Spinal cord (tissue), 10 donors: ENCODE data around the gene FAM200B. TPM values are rescaled to one million over a fixed set of nuclear protein-coding genes. Genes with fewer than 3 reads are reported as not detected.

ENCODE experiments used
- DNase-seq, 6 donors: peaks; one replicate each; pipeline versions ENCODE4 v3.0.0 to v3.0.0-alpha.2; 2013 to 2015; ENCODE audit warnings: low spot score in 6 of 6, low read depth in 4 of 6
- H3K27ac ChIP-seq: one replicate; pipeline ENCODE4 v1.5.1; 2013; ENCODE audit warnings: low read depth, low read length, control low read depth
- H3K27me3 ChIP-seq: one replicate; pipeline ENCODE4 v1.6.1; 2013; ENCODE audit warnings: low read length; ENCODE audit not compliant: control insufficient read depth, insufficient read depth
- H3K36me3 ChIP-seq: one replicate; pipeline ENCODE4 v1.6.1; 2013; ENCODE audit warnings: low read length; ENCODE audit not compliant: control insufficient read depth, insufficient read depth
- H3K4me1 ChIP-seq: one replicate; pipeline ENCODE4 v1.6.1; 2013; ENCODE audit warnings: low read length; ENCODE audit not compliant: control insufficient read depth, insufficient read depth
- H3K4me3 ChIP-seq: one replicate; pipeline ENCODE4 v1.5.1; 2013; ENCODE audit warnings: low read depth, low read length, control low read depth
- H3K9me3 ChIP-seq: one replicate; pipeline ENCODE4 v1.6.1; 2013; ENCODE audit warnings: low read length; ENCODE audit not compliant: control insufficient read depth, insufficient read depth
- whole genome bisulfite sequencing: methylation state at CpG from one replicate; pipeline ENCODE4 v1.1.5; 2013; ENCODE audit warnings: missing lambda C conversion rate; ENCODE audit not compliant: insufficient coverage; 5-methylcytosine and 5-hydroxymethylcytosine counted together
- long read RNA-seq, 4 donors: transcript quantifications; one replicate each; lab custom pipeline, GENCODE V29; 2026
- polyA plus RNA-seq, 2 donors: library from polyadenylated mRNA; unstranded; fragments of 120-200 nt; gene quantifications; one replicate each; pipeline ENCODE4 v1.2.1, GENCODE V29; 2013; ENCODE audit not compliant: insufficient read length in 2 of 2
- total RNA-seq, 2 donors: library from RNA; depleted of rRNA in 1 of 2; stranded (reverse); fragments of 120-200 nt in 1 of 2; fragments of >200 nt in 1 of 2; gene quantifications; one replicate each; pipeline versions ENCODE4 v1.2.3 to v1.2.4, GENCODE V29; 2013 to 2014
- donor health status: healthy.

Gene FAM200B
- total RNA-seq: 10 to 100 TPM; 42.7 to 81.3 TPM
- 10 to 100 TPM; 57.5 to 71.9 TPM for polyA plus RNA-seq
- long read RNA-seq, donor 1, full-length matches to known transcripts: 35 of 45 reads
- long read RNA-seq, donor 1, partial matches to known transcripts: 10 of 45 reads
- long read RNA-seq, donor 1, other reads (novel, unspliced or antisense): 0 of 45 reads
- long read RNA-seq, donor 2, full-length matches to known transcripts: 10 of 10 reads
- long read RNA-seq, donor 2, partial matches to known transcripts: 0 of 10 reads
- long read RNA-seq, donor 2, other reads (novel, unspliced or antisense): 0 of 10 reads
- long read RNA-seq, donor 3, full-length matches to known transcripts: 16 of 16 reads
- long read RNA-seq, donor 3, partial matches to known transcripts: 0 of 16 reads
- long read RNA-seq, donor 3, other reads (novel, unspliced or antisense): 0 of 16 reads
- long read RNA-seq, donor 4, full-length matches to known transcripts: 35 of 40 reads
- long read RNA-seq, donor 4, partial matches to known transcripts: 5 of 40 reads
- long read RNA-seq, donor 4, other reads (novel, unspliced or antisense): 0 of 40 reads

DNA sequence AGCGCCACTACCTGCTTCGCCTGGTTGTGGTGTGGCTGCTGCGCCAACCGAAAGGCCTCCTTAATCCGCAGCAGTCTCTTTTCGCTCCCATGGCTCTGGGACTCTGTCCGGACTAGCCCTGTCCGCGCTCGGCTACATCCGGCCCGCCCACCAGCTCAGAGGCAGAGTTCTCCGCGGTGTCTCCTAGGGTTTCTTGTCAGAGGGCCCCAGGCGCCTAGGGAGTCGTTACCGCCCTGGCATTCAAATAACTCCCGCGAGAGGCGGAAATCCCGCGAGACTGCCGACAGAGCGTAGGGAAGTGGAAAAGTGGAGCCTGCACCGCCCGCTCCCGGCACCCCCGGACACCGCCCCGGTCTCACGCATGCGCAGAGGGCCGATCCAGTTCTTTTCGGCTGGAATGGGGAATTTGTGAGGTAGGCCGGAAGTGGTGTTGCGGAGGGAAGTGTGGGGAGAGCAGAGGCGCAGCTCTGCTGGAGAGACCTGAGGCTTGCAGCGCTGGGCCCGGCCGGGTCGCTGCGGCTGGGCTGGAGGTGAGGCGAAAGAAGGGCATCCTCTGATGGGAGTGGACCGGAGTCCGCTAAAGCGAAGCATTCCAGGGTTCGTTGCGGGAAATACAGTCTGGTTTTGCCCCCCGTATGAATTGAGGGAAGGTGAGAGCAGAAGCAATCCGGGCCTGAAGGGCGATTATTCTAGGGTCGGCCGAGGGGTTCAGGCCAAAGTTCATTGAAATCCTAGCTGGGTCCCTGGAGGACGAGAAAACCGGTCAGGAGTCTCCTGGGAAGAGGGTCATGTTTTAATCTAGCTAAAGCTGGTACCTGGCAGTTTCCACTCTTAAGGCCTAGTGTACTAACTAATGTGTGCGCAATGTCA is at the start of gene FAM200B:
FAM200B (plus strand) TSS at position 456 of the 870 bp plus-strand sequence. CDS start 5,151 bp downstream, outside the sequence.
- WGBS: under 1% methylated on average over 55 of the region's 56 CpGs
- Histone ChIP-seq H3K4me1 (peaks cover 5% of the 10 kb centered on the region), H3K27ac (peak within 1 kb of the TSS; percentile 89), H3K27me3 (no peaks in the 10 kb centered on the region), H3K36me3 (no peaks in the 10 kb centered on the region), H3K9me3 (no peaks in the 10 kb centered on the region), H3K4me3 (peak within 1 kb of the TSS; percentile 77)
- peak; percentile 94 to 100 (median 97) for DNase-seq

DNA sequence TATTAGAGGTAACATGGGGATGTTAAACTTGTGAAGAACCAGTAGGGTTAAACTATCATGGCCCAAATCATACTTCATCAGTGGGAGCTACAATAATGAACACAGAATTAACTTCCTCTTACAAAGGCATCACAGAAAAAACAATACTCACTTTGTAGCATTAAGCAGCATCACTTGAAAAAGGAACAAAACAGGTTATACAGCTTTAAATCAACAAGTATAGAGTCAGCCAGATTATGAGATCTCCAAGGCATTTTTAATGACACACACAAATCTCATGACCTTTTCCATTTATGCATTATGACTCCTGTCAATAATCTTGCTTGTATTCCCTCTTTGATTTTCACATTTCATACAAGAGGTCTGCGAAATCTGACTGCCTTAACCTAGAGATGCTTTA is 44.8 kb upstream of the FAM200B start:
- Histone ChIP-seq H3K9me3 (no peaks in the 10 kb centered on the region), H3K27me3 (no peaks in the 10 kb centered on the region), H3K4me1 (no peaks in the 10 kb centered on the region), H3K27ac (no peak overlapping the region), H3K36me3 (peaks cover 26% of the 10 kb centered on the region), H3K4me3 (no peak overlapping the region)
- no CpG with 5 or more reads among the region's 1 CpG for WGBS
- no peak for DNase-seq

DNA sequence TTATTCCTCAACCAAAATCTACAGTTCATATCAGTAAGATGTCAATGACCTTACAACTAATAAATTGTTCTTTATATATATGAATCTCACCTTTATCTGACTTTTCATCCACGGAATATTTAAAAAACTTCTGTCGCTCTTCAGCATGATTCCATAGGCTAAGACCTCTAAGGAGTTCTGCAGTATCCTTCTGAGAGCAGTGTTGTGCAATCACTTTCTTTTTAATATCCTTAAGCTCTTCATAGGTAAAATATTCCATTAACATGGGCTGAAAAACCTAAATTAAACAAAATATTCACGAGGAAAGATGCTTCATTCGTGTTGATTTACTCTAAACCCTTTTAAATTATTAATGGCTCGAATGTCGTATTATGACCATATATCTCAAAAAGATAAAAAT is 43.2 kb upstream of the FAM200B start:
- no CpG with 5 or more reads among the region's 6 CpGs for WGBS
- H3K27me3 ChIP-seq: no peaks in the 10 kb centered on the region
- no peaks in the 10 kb centered on the region for H3K4me1 ChIP-seq
- peaks cover 25% of the 10 kb centered on the region for H3K36me3 ChIP-seq
- H3K27ac ChIP-seq: no peak overlapping the region
- no peak for DNase-seq
- H3K9me3 ChIP-seq: no peaks in the 10 kb centered on the region
- no peak overlapping the region for H3K4me3 ChIP-seq

DNA sequence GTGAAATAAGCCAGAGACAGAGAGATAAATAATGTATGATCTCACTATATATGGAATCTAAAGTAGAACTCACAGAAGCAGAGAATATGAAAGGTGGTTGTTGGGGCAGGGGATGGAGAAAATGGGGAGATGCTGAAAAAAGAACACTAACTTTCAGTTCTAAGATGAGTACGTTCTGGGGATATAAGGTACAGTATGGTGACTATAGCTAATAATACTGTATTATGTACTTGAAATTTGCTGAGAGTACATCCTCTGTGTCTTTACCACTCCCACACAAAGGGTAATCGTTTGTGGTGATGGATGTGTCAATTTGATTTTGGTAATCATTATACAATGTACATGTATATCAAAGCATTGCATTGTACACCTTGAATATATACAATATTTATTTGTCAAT is 33.0 kb upstream of the FAM200B start:
- WGBS: no CpG with 5 or more reads among the region's 2 CpGs
- Histone ChIP-seq H3K27ac (no peak overlapping the region), H3K4me1 (peaks cover 4% of the 10 kb centered on the region)

DNA sequence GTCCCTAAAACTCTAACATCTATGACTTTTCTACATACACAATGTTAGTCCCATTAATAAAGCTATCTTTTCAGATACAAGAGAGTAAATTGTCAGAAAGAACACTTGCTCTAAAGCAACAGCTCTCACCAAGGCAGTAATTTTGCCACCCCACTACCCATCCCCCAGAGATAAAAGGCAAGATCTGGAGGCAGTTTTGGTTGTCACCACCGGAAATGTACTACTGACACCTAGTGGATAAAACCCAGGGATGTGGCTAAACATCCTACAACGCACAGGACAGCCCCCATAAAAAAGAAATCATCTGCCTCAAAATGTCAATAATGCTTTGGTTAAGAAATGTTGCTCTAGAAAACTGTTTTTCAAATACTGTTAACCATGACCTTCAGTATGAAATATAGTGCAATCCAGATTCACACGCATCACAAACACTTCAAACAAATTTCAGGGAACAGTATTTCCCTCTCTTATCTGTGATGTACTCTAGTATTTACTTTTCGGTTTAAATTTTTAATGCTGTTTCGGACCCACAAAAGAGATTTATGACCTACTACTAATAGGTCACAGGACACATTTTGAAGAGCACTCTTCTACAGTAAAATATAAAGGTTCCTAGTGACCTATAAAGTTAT is 31.6 kb upstream of the FAM200B start:
- H3K27me3 ChIP-seq: no peaks in the 10 kb centered on the region
- H3K36me3 ChIP-seq: no peaks in the 10 kb centered on the region
- no peak overlapping the region for H3K4me3 ChIP-seq
- peak in 4 of 6 donors; percentile 1 to 55 (median 30) for DNase-seq
- no peak overlapping the region for H3K27ac ChIP-seq
- peaks cover 4% of the 10 kb centered on the region for H3K4me1 ChIP-seq
- H3K9me3 ChIP-seq: no peaks in the 10 kb centered on the region
- WGBS: no CpG with 5 or more reads among the region's 5 CpGs

More for the DNA sequence above, 33.0 kb upstream of the FAM200B start:
- Histone ChIP-seq H3K36me3 (no peaks in the 10 kb centered on the region), H3K9me3 (no peaks in the 10 kb centered on the region), H3K4me3 (no peak overlapping the region), H3K27me3 (no peaks in the 10 kb centered on the region)
- DNase-seq: no peak

DNA sequence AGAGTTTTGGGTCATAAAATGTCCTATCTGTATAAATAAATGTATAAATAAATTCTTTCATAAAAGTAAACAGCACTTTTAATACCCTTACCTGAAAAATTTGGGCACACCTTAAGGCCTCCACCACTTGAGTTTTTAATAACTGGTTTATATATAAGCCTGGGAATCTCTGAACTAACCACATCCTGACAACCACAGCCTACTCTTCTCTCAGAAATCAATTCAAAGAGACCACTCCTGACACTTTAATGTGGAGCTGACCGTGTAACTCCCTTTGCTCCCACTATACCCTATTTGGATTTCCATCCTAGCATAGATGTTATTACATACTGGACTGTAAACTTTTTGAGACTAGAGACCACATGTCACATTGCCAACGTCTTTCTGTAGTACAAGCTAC is 30.0 kb upstream of the FAM200B start:
- peak overlapping the region; percentile 4 for H3K27ac ChIP-seq
- H3K4me1 ChIP-seq: peaks cover 13% of the 10 kb centered on the region
- H3K36me3 ChIP-seq: no peaks in the 10 kb centered on the region
- no CpG with 5 or more reads among the region's 2 CpGs for WGBS
- H3K9me3 ChIP-seq: no peaks in the 10 kb centered on the region
- DNase-seq: no peak
- H3K27me3 ChIP-seq: no peaks in the 10 kb centered on the region
- H3K4me3 ChIP-seq: no peak overlapping the region

DNA sequence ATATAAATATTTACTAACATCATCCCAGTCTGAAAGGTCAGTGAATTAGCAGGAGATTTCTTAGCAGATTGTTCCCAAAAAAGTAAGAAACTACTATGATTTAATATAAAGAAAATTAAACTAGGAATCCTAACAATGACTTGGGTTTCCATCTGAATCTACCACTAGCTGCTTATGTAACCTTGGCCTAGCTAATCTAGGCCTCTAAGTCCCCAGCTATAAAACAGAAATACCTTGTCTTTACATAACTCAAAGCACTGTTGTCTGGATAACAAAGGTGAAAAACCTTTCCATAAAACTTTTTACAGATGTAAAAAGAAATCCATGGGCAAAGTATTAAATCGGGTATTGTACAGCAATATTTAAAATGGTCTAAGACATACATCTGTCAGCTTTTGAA is 29.4 kb upstream of the FAM200B start:
- Histone ChIP-seq H3K27me3 (no peaks in the 10 kb centered on the region), H3K4me1 (peaks cover 13% of the 10 kb centered on the region), H3K9me3 (no peaks in the 10 kb centered on the region), H3K27ac (peak overlapping the region; percentile 4), H3K36me3 (no peaks in the 10 kb centered on the region), H3K4me3 (no peak overlapping the region)
- no CpG with 5 or more reads among the region's 1 CpG for WGBS
- no peak for DNase-seq

DNA sequence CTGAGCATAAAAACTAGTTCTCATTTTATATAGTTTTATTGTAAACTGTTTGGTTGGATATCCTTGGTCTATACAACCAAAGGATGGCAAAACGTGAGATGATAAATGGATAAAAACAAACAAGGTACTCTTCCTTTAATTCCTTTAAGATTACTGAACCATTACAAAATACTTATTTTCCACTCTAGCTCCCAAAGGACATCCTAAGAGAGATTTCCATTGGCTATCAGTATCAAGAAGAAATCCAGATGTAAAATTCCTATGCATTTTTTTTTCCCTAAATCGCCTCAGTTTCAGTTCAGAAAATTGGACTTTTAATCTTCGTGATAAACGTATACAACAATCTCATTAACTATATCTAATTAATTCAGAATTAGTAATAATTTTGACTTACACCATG is 28.8 kb upstream of the FAM200B start:
- Histone ChIP-seq H3K4me1 (peaks cover 13% of the 10 kb centered on the region), H3K27ac (peak overlapping the region; percentile 97)
- WGBS: no CpG with 5 or more reads among the region's 4 CpGs

DNA sequence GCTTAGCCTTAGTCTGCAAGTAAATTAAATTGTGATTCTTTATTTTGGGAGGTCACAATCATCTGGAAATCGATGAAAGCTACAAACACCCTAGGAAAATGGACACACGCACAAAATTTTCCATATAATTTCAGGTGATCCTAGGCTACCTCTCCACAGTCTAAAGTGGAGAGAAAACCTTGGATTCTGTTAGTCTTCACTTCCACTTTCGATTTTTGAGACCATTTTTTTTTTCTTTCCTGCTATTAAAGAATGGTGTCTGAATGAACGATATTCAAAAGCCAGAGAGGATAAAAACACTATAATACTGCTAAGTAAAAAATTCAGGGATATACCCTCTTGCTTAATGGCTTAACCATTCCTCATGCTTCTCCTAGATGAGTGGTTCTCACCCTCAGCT is 28.2 kb upstream of the FAM200B start:
- Histone ChIP-seq H3K4me3 (peak overlapping the region; percentile 79), H3K36me3 (no peaks in the 10 kb centered on the region), H3K27ac (peak overlapping the region; percentile 97), H3K9me3 (no peaks in the 10 kb centered on the region), H3K4me1 (peaks cover 13% of the 10 kb centered on the region), H3K27me3 (no peaks in the 10 kb centered on the region)
- no peak for DNase-seq
- WGBS: no CpG with 5 or more reads among the region's 4 CpGs

More for the DNA sequence above, 28.8 kb upstream of the FAM200B start:
- no peak for DNase-seq
- Histone ChIP-seq H3K36me3 (no peaks in the 10 kb centered on the region), H3K4me3 (peak overlapping the region; percentile 79), H3K9me3 (no peaks in the 10 kb centered on the region), H3K27me3 (no peaks in the 10 kb centered on the region)
